Type B pancreatic cell (in vitro differentiated cells): Measurements from ENCODE around the gene CFAP300. TPM values are rescaled to one million over a fixed set of nuclear protein-coding genes. Genes with fewer than 3 reads are reported as not detected.

ENCODE experiments used
- DNase-seq: peaks from one replicate; pipeline ENCODE4 v3.0.0; 2021; ENCODE audit warnings: mixed read lengths; ENCODE audit not compliant: unreplicated experiment; ENCODE audit errors: extremely low spot score
- H3K27ac Mint-ChIP-seq: 2 replicates; pipeline ENCODE4 v1.8.0; 2021; ENCODE audit warnings: mild to moderate bottlenecking, mixed read lengths
- H3K27me3 Mint-ChIP-seq: 2 replicates; pipeline ENCODE4 v1.8.0; 2021; ENCODE audit warnings: mixed read lengths
- H3K36me3 Mint-ChIP-seq: 2 replicates; pipeline ENCODE4 v1.8.0; 2021; ENCODE audit warnings: mixed read lengths
- H3K4me1 Mint-ChIP-seq: one replicate; pipeline ENCODE4 v1.8.0; 2021; ENCODE audit warnings: mixed read lengths; ENCODE audit not compliant: unreplicated experiment
- H3K4me3 Mint-ChIP-seq: 2 replicates; pipeline ENCODE4 v1.8.0; 2021; ENCODE audit warnings: mild to moderate bottlenecking, mixed read lengths
- H3K9me3 Mint-ChIP-seq: 2 replicates; pipeline ENCODE4 v1.8.0; 2021; ENCODE audit warnings: mixed read lengths
- total RNA-seq: library from RNA; stranded (reverse); gene quantifications from 2 replicates; pipeline ENCODE4 v1.2.1, GENCODE V29; 2021; ENCODE audit warnings: low replicate concordance
- TF ChIP-seq, protein P1 (sequence below): fragments of 200-600 bp; sonication (generic); conservative IDR thresholded peaks from 2 replicates; pipeline ENCODE4 v1.5.0; 2021; ENCODE audit warnings: antibody characterized with exemption, mild to moderate bottlenecking

The CFAP300 gene
- total RNA-seq, 1 donor from 2014 or later = 4.1 TPM

DNA sequence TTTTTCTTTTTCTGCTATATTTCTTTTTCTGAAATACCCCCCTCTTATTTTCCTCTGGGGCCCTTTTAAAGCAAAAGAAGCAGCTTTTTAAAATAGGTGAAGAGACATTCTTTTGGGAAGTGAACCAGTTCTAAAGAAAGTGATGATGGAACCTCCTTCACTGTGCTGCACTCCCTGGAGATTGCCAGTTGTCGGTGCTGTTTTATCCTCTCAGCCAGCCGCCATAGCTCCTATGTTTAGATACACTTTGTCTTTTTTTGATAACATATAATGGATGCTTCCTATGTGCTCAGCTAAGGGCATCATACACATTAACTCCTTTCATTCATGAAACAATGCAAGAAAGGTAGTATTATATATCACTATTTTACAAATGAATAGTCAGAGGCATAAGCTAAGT, 14.0 kb downstream of the CFAP300 start:
- H3K36me3 Mint-ChIP-seq = no peaks in the 10 kb centered on the region

GRCh38 chr11:102062106-102062505, 14.9 kb downstream of the CFAP300 start:
- TF ChIP-seq, protein P1, sequence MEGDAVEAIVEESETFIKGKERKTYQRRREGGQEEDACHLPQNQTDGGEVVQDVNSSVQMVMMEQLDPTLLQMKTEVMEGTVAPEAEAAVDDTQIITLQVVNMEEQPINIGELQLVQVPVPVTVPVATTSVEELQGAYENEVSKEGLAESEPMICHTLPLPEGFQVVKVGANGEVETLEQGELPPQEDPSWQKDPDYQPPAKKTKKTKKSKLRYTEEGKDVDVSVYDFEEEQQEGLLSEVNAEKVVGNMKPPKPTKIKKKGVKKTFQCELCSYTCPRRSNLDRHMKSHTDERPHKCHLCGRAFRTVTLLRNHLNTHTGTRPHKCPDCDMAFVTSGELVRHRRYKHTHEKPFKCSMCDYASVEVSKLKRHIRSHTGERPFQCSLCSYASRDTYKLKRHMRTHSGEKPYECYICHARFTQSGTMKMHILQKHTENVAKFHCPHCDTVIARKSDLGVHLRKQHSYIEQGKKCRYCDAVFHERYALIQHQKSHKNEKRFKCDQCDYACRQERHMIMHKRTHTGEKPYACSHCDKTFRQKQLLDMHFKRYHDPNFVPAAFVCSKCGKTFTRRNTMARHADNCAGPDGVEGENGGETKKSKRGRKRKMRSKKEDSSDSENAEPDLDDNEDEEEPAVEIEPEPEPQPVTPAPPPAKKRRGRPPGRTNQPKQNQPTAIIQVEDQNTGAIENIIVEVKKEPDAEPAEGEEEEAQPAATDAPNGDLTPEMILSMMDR = no peak
- no peaks in the 10 kb centered on the region for H3K4me1 Mint-ChIP-seq
- H3K4me3 Mint-ChIP-seq = no peak overlapping the region
- H3K27ac Mint-ChIP-seq = no peak overlapping the region
- DNase-seq = no peak
- H3K9me3 Mint-ChIP-seq = no peaks in the 10 kb centered on the region
- no peaks in the 10 kb centered on the region for H3K27me3 Mint-ChIP-seq
- H3K36me3 Mint-ChIP-seq = no peaks in the 10 kb centered on the region

More for the DNA sequence above, 14.0 kb downstream of the CFAP300 start:
- H3K9me3 Mint-ChIP-seq = no peaks in the 10 kb centered on the region
- TF ChIP-seq, protein P1 = no peak
- no peak overlapping the region for H3K4me3 Mint-ChIP-seq
- no peak for DNase-seq
- H3K27me3 Mint-ChIP-seq = no peaks in the 10 kb centered on the region
- H3K4me1 Mint-ChIP-seq = no peaks in the 10 kb centered on the region
- H3K27ac Mint-ChIP-seq = no peak overlapping the region

- Mint-ChIP-seq H3K9me3 (no peaks in the 10 kb centered on the region), H3K27ac (no peak overlapping the region), H3K36me3 (no peaks in the 10 kb centered on the region), H3K4me1 (no peaks in the 10 kb centered on the region), H3K4me3 (no peak overlapping the region), H3K27me3 (no peaks in the 10 kb centered on the region)
- DNase-seq = no peak
- TF ChIP-seq, protein P1 = no peak
Observed at GRCh38 chr11:102064316-102064715, 17.1 kb downstream of the CFAP300 start.

- no peaks in the 10 kb centered on the region for H3K4me1 Mint-ChIP-seq
- TF ChIP-seq, protein P1 = no peak
- no peak for DNase-seq
- H3K9me3 Mint-ChIP-seq = peaks cover 21% of the 10 kb centered on the region
- no peak overlapping the region for H3K27ac Mint-ChIP-seq
- peaks cover 13% of the 10 kb centered on the region for H3K36me3 Mint-ChIP-seq
- no peaks in the 10 kb centered on the region for H3K27me3 Mint-ChIP-seq
- H3K4me3 Mint-ChIP-seq = no peak overlapping the region
Observed at GRCh38 chr11:102070766-102071165, 23.5 kb downstream of the CFAP300 start.

DNA sequence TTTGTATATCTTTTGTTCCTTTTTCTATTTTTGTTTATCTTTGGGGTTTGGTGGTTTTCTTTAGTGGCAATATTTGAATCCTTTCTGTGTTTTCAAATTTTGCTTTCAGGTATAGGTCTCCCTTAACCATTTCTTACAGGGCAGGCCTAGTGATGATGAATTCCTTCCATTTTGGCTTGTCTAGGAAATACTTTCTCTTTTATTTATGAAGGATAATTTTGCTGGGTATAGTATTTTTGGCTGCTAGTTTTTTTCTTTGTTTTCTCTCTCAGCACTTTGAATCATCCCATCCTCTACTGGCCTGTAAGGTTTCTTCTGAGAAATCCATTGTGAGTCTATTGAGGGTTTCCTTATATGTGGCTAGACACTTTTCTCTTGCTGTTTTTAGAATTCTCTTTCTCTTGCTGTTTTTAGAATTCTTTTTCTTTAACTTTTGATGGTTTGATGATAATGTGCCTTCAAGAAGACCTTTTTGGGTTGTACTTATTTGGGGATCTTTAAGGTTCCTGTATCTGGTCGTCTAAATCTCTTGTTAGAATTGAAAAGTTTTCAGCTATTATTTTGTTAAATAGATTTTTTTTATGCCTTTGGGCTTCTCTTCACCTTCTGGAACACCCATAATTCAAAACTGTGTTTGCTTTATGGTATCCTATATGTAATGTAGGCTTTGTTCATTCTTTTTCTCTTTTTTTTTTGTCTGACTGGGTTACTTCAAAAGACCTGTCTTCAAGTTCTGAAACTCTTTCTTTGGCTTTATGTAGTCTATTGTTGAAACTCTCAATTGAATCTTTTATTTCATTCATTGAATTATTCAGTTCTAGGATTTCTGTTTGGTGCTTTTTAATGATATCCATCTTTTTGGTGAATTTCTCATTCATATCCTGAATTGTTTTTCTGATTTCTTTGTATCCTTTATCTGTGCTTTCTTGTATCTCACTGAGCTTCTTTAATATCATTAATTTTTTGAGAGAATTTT, 24.5 kb downstream of the CFAP300 start:
- Mint-ChIP-seq H3K36me3 (peaks cover 13% of the 10 kb centered on the region), H3K27me3 (no peaks in the 10 kb centered on the region), H3K4me3 (no peak overlapping the region), H3K27ac (no peak overlapping the region), H3K4me1 (no peaks in the 10 kb centered on the region), H3K9me3 (peaks cover 21% of the 10 kb centered on the region)
- DNase-seq = no peak
- TF ChIP-seq, protein P1 = no peak
